SK-N-SH (cell line): ENCODE results near the gene DCHS1. TPM values are rescaled to one million over a fixed set of nuclear protein-coding genes. Genes with fewer than 3 reads are reported as not detected.

Experiments used
- CTCF ChIA-PET: fragments of 300-600, 350-600 bp; formaldehyde crosslinking; extraction: SDS; loops from one replicate; lab custom pipeline; 2021; lab: Yijun Ruan, JAX
- POLR2A ChIA-PET: fragments of 350-600 bp; sonication (Branson Sonifier 250); formaldehyde crosslinking; extraction: SDS; loops from one replicate; lab custom pipeline; 2020; ENCODE audit warnings: antibody characterized with exemption, inconsistent platforms; lab: Yijun Ruan, JAX
- DNase-seq: peaks from one replicate; pipeline ENCODE4 v3.0.0; 2012
- H2AFZ ChIP-seq: fragments of 200-600 bp; sonication (generic); 2 replicates; pipeline ENCODE4 v1.8.1; 2016; ENCODE audit warnings: antibody characterized with exemption, mild to moderate bottlenecking, low read depth
- H3F3A ChIP-seq: fragments of 200-600 bp; sonication (generic); replicated peaks from 2 replicates; pipeline ENCODE3; 2016; ENCODE audit warnings: antibody characterized with exemption, mild to moderate bottlenecking; ENCODE audit not compliant: insufficient read depth
- H3K27ac ChIP-seq, 2 experiments: fragments of 200-500 bp in 1 of 2; fragments of 200-600 bp in 1 of 2; sonication (Bioruptor generic) in 1 of 2; sonication (generic), shearing (Covaris generic) in 1 of 2; 2 replicates each; pipeline versions ENCODE4 v1.5.1 to v1.6.1; 2014 to 2016; ENCODE audit warnings: low read depth in 2 of 2, inconsistent platforms in 1 of 2, low read length in 1 of 2, mild to moderate bottlenecking in 1 of 2, mixed read lengths in 1 of 2
- H3K27me3 ChIP-seq: fragments of 200-600 bp; sonication (generic), shearing (Covaris generic); 2 replicates; pipeline ENCODE4 v1.6.1; 2016; ENCODE audit warnings: mixed run types; ENCODE audit not compliant: insufficient read depth
- H3K36me3 ChIP-seq, 2 experiments: fragments of 200-500 bp in 1 of 2; fragments of 200-600 bp in 1 of 2; sonication (Bioruptor generic) in 1 of 2; sonication (generic) in 1 of 2; replicated peaks in 1 of 2; 2 replicates each; pipeline versions ENCODE3 to v1.5.1; 2014 to 2016; ENCODE audit warnings: low read length in 1 of 2, mild to moderate bottlenecking in 1 of 2; ENCODE audit not compliant: insufficient read depth in 2 of 2, control insufficient read depth in 1 of 2
- H3K4me1 ChIP-seq, 2 experiments: fragments of 200-500 bp in 1 of 2; fragments of 200-600 bp in 1 of 2; sonication (Bioruptor generic) in 1 of 2; sonication (generic), shearing (Covaris generic) in 1 of 2; 2 replicates each; pipeline versions ENCODE4 v1.5.1 to v1.6.1; 2014 to 2016; ENCODE audit warnings: low read depth in 1 of 2, low read length in 1 of 2, mixed run types in 1 of 2; ENCODE audit not compliant: insufficient read depth in 2 of 2, control insufficient read depth in 1 of 2
- H3K4me2 ChIP-seq: fragments of 200-600 bp; sonication (generic), shearing (Covaris generic); 2 replicates; pipeline ENCODE4 v1.6.1; 2017; ENCODE audit warnings: mixed run types
- H3K4me3 ChIP-seq, 2 experiments: fragments of 200-500 bp in 1 of 2; fragments of 200-600 bp in 1 of 2; sonication (Bioruptor generic) in 1 of 2; sonication (generic), shearing (Covaris generic) in 1 of 2; 2 replicates each; pipeline versions ENCODE4 v1.5.1 to v1.8.1; 2014 to 2016; ENCODE audit warnings: low read depth in 2 of 2, inconsistent platforms in 1 of 2, low read length in 1 of 2, mild to moderate bottlenecking in 1 of 2, mixed read lengths in 1 of 2, moderate library complexity in 1 of 2
- H3K79me2 ChIP-seq: fragments of 200-600 bp; sonication (generic); 2 replicates; pipeline ENCODE4 v1.8.1; 2017; ENCODE audit warnings: mild to moderate bottlenecking; ENCODE audit not compliant: insufficient read depth
- H3K9ac ChIP-seq: fragments of 200-600 bp; sonication (generic); 2 replicates; pipeline ENCODE4 v1.6.1; 2017; ENCODE audit warnings: mixed run types
- H3K9me2 ChIP-seq: fragments of 200-600 bp; sonication (generic); 2 replicates; pipeline ENCODE4 v1.6.1; 2017; ENCODE audit warnings: mixed run types
- H3K9me3 ChIP-seq: fragments of 200-600 bp; sonication (generic); 2 replicates; pipeline ENCODE4 v1.6.1; 2017; ENCODE audit warnings: mixed run types, mild to moderate bottlenecking, moderate library complexity
- H4K20me1 ChIP-seq: fragments of 200-600 bp; sonication (generic); 2 replicates; pipeline ENCODE4 v1.6.1; 2017; ENCODE audit warnings: mild to moderate bottlenecking, mixed run types; ENCODE audit not compliant: insufficient read depth
- ELF1 ChIP-seq: IDR thresholded peaks from 2 replicates; pipeline ENCODE4 v1.4.0; 2012
- EP300 ChIP-seq, 2 experiments: IDR thresholded peaks; 2 replicates each; pipeline versions ENCODE4 v1.4.0 to v1.6.1; 2012; ENCODE audit warnings: borderline replicate concordance in 1 of 2, low read depth in 1 of 2, low read length in 1 of 2
- EZH2phosphoT487 ChIP-seq: fragments of 200-600 bp; sonication (generic); IDR thresholded peaks from 2 replicates; pipeline ENCODE4 v1.6.1; 2017; ENCODE audit warnings: low read depth, mixed run types, mild to moderate bottlenecking, antibody characterized with exemption, moderate library complexity, borderline replicate concordance
- FOSL2 ChIP-seq: IDR thresholded peaks from 2 replicates; pipeline ENCODE4 v1.4.0; 2012; ENCODE audit warnings: low read depth, mild to moderate bottlenecking, moderate library complexity, borderline replicate concordance
- FOXJ3 ChIP-seq: sonication (generic); formaldehyde crosslinking; IDR thresholded peaks from 2 replicates; pipeline ENCODE4 v1.5.1; 2020; ENCODE audit warnings: mild to moderate bottlenecking, missing genetic modification reagents
- GABPA ChIP-seq: IDR thresholded peaks from 2 replicates; pipeline ENCODE4 v1.4.0; 2012; ENCODE audit warnings: low read depth, mild to moderate bottlenecking
- POLR2AphosphoS5 ChIP-seq: IDR thresholded peaks from 2 replicates; pipeline ENCODE4 v1.6.1; 2012; ENCODE audit warnings: low read depth, low read length
- RAD21 ChIP-seq: IDR thresholded peaks from 2 replicates; pipeline ENCODE4 v1.6.1; 2012; ENCODE audit warnings: mild to moderate bottlenecking, low read length
- SIN3A ChIP-seq: IDR thresholded peaks from 2 replicates; pipeline ENCODE4 v1.6.1; 2012; ENCODE audit warnings: low read depth, mild to moderate bottlenecking, low read length, moderate library complexity, borderline replicate concordance
- TAF1 ChIP-seq: IDR thresholded peaks from 2 replicates; pipeline ENCODE4 v1.6.1; 2012; ENCODE audit warnings: low read depth, mild to moderate bottlenecking, low read length, moderate library complexity, borderline replicate concordance
- WGBS: methylation state at CpG from one replicate; pipeline ENCODE4 v1.1.6; 2017; ENCODE audit warnings: low lambda C conversion rate; 5-methylcytosine and 5-hydroxymethylcytosine counted together
- polyA plus RNA-seq, 3 experiments: library from polyadenylated mRNA; depleted of rRNA; stranded (reverse); fragments of >200 nt; gene quantifications; 2 replicates each; pipeline ENCODE4 v1.2.3, GENCODE V29; 2012
- TF ChIP-seq, protein P1 (sequence below): IDR thresholded peaks from 2 replicates; pipeline ENCODE4 v1.4.0; 2012; ENCODE audit warnings: low read depth
- TF ChIP-seq, protein P2 (sequence below): IDR thresholded peaks from 2 replicates; pipeline ENCODE4 v1.6.1; 2012; ENCODE audit warnings: mild to moderate bottlenecking, low read depth, low read length, moderate library complexity
- TF ChIP-seq, protein P3 (sequence below): fragments of 150-350 bp; IDR thresholded peaks from 2 replicates; pipeline ENCODE4 v1.6.1; 2017; ENCODE audit warnings: antibody characterized with exemption, low read length, low read depth, borderline replicate concordance
- TF ChIP-seq, protein P4 (sequence below): IDR thresholded peaks from 2 replicates; pipeline ENCODE4 v1.4.0; 2012; ENCODE audit warnings: low read depth, borderline replicate concordance

Gene DCHS1
- polyA plus RNA-seq, 1 of the 3 experiments (the other 2 are of a cell fraction): 5.7 TPM

DNA sequence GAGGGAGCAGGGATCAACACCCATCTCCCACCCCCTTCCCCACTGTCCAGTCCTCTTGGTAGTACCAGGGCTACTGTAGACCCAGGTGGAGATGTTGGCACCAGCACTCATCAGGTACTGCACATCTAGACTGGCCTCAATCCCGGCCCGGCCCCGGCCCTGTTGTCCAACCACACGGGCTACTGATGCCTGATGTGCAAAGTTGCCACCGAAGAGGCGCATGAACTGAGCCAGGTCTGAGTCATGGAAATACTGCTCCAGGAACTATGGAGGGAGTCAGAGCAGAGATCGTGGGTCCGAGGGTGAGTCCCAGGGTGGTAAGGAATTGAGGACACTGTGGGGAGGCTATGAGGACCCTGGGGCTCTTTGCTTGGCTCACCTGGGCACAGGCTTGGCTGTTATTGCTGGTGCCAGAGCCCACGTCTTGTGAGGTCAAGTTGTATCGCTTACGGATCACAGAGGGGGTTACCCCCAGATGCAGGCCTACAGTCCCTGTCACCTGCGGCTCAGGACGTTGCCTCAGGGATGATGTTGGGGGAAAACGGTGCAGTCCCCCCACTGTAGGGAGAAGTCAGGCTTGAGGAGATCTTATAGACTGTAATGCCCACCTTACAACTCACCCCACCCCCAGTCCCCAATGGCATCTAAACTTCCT, 38.9 kb downstream of the DCHS1 start:
- TF ChIP-seq RAD21 (no peak), EZH2phosphoT487 (no peak), TAF1 (no peak), SIN3A (no peak), EP300 (IDR thresholded peaks at IDR 0.05; ENCODE audit: borderline replicate concordance in 1 of 2, low read depth in 1 of 2, low read length in 1 of 2) (no peak), FOSL2 (no peak), POLR2AphosphoS5 (no peak), FOXJ3 (CRISPR knock-in tag) (no peak), GABPA (no peak), ELF1 (no peak)
- TF ChIP-seq, protein P1, sequence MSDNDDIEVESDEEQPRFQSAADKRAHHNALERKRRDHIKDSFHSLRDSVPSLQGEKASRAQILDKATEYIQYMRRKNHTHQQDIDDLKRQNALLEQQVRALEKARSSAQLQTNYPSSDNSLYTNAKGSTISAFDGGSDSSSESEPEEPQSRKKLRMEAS: no peak
- TF ChIP-seq, protein P2, sequence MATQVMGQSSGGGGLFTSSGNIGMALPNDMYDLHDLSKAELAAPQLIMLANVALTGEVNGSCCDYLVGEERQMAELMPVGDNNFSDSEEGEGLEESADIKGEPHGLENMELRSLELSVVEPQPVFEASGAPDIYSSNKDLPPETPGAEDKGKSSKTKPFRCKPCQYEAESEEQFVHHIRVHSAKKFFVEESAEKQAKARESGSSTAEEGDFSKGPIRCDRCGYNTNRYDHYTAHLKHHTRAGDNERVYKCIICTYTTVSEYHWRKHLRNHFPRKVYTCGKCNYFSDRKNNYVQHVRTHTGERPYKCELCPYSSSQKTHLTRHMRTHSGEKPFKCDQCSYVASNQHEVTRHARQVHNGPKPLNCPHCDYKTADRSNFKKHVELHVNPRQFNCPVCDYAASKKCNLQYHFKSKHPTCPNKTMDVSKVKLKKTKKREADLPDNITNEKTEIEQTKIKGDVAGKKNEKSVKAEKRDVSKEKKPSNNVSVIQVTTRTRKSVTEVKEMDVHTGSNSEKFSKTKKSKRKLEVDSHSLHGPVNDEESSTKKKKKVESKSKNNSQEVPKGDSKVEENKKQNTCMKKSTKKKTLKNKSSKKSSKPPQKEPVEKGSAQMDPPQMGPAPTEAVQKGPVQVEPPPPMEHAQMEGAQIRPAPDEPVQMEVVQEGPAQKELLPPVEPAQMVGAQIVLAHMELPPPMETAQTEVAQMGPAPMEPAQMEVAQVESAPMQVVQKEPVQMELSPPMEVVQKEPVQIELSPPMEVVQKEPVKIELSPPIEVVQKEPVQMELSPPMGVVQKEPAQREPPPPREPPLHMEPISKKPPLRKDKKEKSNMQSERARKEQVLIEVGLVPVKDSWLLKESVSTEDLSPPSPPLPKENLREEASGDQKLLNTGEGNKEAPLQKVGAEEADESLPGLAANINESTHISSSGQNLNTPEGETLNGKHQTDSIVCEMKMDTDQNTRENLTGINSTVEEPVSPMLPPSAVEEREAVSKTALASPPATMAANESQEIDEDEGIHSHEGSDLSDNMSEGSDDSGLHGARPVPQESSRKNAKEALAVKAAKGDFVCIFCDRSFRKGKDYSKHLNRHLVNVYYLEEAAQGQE: no peak
- TF ChIP-seq, protein P3, sequence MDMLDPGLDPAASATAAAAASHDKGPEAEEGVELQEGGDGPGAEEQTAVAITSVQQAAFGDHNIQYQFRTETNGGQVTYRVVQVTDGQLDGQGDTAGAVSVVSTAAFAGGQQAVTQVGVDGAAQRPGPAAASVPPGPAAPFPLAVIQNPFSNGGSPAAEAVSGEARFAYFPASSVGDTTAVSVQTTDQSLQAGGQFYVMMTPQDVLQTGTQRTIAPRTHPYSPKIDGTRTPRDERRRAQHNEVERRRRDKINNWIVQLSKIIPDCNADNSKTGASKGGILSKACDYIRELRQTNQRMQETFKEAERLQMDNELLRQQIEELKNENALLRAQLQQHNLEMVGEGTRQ: no peak
- TF ChIP-seq, protein P4, sequence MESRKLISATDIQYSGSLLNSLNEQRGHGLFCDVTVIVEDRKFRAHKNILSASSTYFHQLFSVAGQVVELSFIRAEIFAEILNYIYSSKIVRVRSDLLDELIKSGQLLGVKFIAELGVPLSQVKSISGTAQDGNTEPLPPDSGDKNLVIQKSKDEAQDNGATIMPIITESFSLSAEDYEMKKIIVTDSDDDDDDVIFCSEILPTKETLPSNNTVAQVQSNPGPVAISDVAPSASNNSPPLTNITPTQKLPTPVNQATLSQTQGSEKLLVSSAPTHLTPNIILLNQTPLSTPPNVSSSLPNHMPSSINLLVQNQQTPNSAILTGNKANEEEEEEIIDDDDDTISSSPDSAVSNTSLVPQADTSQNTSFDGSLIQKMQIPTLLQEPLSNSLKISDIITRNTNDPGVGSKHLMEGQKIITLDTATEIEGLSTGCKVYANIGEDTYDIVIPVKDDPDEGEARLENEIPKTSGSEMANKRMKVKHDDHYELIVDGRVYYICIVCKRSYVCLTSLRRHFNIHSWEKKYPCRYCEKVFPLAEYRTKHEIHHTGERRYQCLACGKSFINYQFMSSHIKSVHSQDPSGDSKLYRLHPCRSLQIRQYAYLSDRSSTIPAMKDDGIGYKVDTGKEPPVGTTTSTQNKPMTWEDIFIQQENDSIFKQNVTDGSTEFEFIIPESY: no peak
- TF ChIP-seq, all 33 proteins: peak for 0
- WGBS: 86% methylated on average over 8 of the region's 14 CpGs
- Histone ChIP-seq H3K79me2 (peaks cover 15% of the 10 kb centered on the region; the same call in 1 of the 2 replicates), H2AFZ (no peak overlapping the region), H3K4me1 (peaks cover 7 to 19% of the 10 kb centered on the region in 2 experiments; a peak in 3 of 4 replicates), H3K27ac (no peak overlapping the region), H3K36me3 (peaks cover 0 to 23% of the 10 kb centered on the region in 2 experiments), H3K9ac (no peak overlapping the region), H3F3A (peaks cover 25% of the 10 kb centered on the region), H4K20me1 (no peaks in the 10 kb centered on the region), H3K4me3 (no peak overlapping the region), H3K4me2 (no peak overlapping the region), H3K9me2 (no peaks in the 10 kb centered on the region), H3K9me3 (no peaks in the 10 kb centered on the region), H3K27me3 (no peaks in the 10 kb centered on the region)
- POLR2A ChIA-PET: no interaction called here
- CTCF ChIA-PET: no interaction called here
- DNase-seq: no peak
